Stimulated activated CD4-positive, alpha-beta T cell treated with anti-CD3 and anti-CD28 coated beads, Interleukin-4, amount 100 ng/mL, for 24 hours (primary cell): ENCODE measurements around the gene SCGB2B2.
"Not testable (repeated sequence)": the region's sequence is repeated elsewhere in the genome, so short reads cannot be mapped to it uniquely, and the experiment has no call there.

ENCODE experiments used
- DNase-seq: peaks from one replicate; pipeline ENCODE4 v3.0.0-alpha.2; 2020

Gene SCGB2B2, protein sequence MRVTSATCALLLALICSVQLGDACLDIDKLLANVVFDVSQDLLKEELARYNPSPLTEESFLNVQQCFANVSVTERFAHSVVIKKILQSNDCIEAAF

DNA sequence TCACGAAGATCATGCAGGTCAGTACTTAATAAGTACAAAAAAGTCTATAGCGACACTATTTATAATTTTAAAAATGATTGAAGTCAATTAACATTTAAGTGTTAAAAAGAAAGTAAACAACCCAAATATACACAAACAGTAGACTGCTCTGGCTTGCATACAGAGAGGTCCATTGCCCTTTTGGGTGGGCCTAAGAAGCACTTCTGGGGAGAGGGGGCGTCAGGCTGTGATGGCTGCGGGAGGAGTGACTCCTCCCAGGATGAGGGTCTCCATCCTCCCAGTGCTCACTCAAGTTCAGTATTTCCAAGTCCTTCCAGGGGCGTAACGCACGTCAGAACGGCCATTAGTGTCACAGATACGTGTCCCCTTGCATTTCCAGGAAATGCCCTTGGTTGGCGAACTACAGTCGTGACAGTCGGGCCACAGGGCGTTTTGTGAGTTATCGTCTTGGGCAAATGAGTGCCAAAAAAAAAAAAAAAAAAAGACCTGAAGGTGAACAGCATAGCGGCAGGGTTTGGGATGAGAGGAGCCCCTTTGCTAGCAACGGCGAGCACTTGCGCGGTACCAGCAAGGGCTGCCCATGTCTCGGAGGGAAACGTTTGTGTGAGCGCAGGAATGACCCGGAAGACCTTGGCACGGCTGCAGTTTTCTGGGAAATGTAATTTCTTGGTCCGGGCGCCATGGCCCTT, at the start of gene SCGB2B2:
TSS of gene SCGB2B2 (minus strand) at position 463 of the 689 bp plus-strand sequence. CDS start 82,596 bp downstream, outside the sequence.
- peak; percentile 83 for DNase-seq

DNA sequence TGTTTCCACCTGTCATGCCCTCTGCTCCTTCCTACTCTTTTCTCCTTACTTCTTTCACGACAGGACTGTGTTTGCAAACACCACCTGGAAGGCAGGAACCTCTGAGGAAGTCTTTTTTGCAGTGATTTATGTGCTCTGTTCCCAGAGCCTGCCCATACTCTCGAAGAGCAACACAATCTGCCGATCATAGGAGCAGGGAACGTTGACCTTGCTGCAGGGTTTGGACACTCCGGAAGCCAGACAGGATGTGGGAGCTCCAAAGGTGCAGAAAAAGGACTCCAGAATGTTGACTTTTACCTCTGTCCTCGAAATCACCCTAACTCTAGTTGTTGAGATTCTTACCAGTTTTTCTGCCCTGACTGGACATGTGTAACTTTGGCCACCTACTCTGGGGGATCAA, 48.4 kb upstream of the SCGB2B2 start:
- DNase-seq, result no peak

DNA sequence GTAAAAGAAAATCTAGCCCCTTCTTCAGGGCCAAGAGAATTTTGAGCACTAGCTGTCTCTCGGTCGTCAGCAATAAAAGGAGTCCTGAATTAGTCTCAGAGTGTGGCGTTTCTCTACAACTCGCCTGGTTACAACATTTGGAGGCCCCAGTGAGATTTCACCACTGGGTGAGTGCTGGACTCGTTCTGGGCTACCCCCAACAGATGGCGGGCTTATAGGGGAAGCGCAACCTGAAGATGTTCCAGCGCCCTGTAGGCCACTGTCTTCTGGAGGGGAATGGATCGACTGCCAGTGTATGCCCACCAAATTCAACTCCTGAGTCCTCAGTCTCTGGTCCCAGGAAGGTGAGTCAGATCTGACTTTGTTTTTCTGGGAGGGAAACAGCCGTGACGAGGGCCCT, 45.4 kb upstream of the SCGB2B2 start:
- DNase-seq, result no peak

DNA sequence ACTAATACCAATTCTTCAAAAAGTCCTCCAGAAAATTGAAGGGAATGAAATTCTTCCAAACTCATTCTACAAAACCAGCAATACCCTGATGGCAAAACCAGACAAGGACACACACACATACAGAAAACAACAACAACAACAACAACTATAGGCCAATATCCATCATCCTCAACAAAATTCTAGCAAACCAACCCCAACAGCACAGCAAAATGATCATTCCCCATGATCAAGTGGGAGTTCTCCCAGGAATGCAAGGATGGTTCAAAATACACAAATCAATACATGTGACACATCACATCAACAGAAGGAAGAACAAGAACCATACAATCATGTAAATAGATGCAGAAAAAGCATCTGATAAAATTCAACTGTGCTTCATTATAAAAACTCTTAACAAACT, 38.4 kb upstream of the SCGB2B2 start:
- DNase-seq, result no peak

DNA sequence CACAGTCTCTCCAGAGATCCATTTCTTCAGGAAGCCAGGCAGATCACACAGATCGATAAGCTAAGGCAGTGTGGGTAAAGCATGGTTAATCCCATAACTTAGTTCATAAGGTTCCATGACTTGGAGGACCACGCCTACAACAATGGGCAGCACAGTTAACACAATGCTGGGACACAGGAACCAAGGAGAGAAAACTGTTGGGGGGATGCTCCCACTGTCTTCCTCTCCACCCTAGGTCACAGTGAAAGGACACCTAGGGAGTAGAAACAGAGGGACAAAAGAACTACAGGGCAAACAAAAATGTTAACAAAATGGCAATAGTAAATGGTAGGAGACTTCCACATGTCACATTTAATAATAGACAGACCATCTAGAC, 36.3 kb upstream of the SCGB2B2 start:
- no peak for DNase-seq

DNA sequence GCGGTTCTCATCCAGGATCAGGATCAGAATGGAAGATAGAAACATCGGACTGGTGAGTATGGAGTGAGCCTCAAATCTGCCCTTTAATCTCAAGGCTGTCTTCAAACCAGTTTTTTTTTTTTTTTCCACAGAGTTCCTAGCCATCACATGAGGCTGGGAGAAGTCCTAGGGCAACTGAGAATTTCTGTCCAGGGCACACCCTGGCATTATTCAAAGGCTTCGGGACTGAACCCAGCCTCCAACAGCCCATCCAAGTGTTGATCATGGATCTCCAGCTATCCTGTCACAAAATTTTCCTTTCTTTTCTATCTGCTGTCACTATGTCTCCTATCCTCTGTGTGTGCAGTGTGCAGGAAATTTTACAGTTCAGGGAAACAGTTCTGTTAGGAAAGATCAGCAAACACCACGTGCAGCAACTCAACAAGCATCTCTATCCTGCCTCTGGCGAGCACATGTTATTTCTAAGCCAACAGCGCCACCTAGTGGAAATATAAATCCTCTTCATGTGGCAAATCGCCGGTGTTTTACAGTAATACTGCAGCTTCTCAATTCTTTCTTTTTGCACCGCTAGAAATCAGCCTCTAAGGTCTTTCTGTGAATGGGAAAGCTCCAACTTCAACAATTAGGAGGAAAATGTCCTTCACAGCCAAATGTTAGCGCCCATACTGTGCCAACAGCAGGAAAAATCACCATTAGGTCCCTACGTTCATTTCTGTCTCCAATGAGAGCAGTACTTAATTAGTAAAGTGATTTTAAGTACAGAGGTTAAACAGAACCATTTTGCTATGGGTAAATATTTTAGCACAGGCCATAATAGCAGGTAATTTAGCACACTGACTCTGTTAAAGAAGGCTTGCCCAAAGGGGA, 35.7 kb upstream of the SCGB2B2 start:
- peak; percentile 71 for DNase-seq

DNA sequence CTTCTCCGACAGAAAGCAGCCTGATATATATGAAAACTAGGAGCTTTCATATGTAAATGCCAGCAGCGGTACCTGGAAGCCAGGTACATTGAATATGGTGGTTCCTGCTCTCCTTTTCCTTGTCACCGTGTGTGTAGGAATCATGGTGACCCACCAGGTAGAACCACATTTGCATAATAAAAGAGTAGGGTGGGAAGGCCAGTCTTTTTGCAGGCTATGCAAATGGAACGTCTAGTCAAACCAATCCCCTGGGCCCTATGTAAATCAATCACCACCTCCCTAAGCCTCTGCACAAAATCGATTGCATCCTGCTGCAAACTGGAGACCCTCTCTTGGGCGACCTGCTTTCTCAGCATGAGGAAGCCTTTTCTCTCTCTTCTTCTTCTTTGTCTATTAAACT, 34.9 kb upstream of the SCGB2B2 start:
- no peak for DNase-seq

DNA sequence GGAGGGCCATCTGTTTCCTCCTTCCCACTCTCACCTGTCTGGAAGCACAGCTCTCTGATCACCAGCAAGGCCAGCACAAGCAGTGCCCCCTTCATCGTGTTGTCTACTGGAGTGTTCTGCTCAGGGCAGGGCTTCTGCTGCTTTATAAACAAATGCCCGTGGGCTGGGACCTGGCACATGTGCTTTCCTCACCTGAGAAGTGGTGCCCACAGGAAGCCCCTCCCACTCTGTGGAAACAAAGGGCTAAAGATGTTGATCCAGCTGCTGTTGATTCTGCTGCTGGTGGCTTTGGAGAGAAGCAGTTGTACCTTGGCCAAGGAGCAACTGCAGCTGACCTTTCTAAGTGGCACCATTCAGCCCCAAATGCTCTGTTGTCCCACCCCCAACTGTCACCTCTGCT, 30.7 kb upstream of the SCGB2B2 start:
- no peak for DNase-seq

DNA sequence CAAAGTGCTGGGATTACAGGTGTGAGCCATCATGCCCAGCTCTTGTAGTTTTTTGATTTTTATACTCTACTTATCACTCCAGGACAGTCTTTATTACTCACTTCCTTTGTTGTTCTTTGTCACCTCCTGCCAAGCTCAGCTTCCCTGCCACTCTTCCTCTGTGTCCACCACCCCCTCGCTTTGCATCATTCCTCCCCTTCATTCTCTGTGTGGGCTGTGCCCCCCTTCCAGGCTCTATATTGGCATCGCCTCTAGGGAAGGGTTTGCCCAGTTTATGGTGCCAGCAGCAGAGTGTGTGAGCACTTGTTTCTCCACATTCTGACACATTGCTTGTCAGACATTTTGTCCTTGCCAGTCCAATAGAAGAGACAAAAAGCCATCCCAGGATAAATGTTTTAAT, 15.6 kb upstream of the SCGB2B2 start:
- no peak for DNase-seq

DNA sequence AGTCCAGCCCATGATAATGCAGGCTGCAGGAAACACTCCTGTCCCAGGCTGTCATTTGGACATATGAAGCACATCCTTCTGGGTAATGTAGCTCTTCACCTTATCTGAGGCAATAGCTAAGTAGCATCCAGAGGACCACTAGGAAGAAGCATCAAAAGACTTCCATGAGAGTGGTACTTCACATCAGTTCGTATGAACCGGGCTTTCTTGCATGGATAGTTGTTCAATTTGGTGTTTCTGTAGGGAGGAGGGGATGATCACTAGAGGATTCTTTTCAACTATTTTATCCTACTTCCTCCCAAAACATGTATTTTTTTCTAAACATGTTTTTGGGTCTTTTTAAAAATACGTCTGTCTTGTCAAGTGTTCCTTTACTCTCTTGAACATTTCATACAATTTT, 13.4 kb upstream of the SCGB2B2 start:
- DNase-seq, result no peak

DNA sequence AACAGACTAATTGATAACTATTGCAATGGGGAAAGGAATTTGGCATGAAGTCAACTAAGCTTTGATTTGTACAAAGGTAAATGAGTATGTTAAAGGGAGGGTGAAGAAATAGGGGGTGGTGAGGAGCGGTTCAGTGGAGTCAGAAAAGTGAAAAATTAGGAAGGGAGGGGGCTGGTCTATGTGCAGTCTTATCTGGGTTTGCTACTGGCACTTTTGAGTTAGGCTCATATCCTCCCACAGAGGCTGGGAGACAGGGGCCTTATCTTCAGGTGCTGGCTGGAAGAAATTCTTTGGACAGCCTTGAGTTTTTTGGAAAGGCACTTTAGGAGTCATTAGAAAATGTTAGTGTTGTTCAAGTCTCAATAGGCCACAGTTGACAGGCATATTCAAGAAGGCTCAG, 11.6 kb upstream of the SCGB2B2 start:
- DNase-seq, result no peak

DNA sequence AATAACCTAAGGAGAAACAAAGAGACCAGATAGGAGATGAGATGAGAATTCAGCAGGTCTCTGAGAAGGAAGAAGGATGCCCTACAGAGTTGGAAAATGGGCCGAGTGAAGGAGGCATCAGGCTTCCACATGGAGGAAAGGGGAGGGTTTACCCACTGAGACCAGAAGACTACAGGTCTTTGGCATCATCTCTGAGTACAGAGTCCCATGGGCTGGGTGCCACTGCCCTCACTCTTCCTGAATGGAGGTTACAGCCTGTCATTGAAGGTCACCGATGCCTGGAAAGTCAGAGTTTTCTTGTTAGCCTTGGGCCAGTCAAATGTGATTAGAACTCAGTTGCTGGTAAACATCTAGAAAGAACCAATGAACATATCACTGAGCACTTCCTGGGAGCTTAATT, 10.4 kb upstream of the SCGB2B2 start:
- DNase-seq, result no peak

DNA sequence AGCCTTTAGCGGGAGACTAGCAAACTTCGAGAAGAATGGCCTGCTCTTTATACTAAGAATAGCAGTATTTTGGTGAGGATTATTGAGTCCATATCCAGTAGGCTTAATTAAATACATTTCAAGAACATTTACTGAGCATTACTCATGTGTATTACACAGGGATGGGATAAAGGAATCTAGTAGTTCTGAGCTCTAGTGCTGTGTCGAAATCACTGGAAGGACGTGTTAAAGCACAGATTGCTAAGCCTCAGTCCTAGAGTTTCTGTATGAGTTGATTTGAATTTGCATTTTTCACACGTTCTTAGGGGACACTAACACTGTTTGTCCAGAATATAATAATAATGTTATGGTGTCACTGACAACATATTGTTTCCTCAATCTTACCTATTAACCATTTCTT, 9.5 kb upstream of the SCGB2B2 start:
- no peak for DNase-seq

DNA sequence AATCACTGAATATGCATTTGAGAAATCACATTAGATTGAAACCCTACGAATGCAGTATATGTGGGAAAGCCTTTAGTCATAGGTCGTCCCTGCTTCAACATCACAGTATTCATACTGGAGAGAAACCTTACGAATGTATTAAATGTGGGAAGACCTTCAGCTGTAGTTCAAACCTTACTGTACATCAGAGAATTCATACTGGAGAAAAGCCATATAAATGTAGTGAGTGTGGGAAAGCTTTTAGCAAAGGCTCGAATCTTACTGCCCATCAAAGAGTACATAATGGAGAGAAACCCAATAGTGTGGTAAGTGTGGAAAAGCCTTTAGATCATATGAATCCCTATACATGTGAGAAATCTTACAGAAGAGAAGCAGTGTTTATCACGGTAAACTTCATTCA, 8.3 kb upstream of the SCGB2B2 start:
- DNase-seq, result not testable (repeated sequence)

DNA sequence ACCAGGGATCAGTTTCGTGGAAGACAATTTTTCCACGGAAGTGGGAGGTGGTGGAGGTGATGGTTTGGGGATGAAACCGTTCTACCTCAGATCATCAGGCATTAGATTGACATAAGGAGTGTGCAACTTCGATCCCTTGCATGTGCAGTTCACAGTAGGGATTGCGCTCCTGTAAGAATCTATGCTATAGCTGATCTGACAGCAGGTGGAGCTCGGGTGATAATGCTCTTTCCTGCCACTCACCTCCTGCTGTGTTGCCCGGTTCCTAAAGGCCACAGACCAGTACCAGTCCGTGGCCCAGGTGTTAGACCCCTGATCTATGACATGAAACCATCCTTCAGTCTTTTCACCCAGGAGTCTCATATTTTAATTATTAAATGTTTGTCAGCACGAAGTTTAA, 4.5 kb upstream of the SCGB2B2 start:
- no peak for DNase-seq

DNA sequence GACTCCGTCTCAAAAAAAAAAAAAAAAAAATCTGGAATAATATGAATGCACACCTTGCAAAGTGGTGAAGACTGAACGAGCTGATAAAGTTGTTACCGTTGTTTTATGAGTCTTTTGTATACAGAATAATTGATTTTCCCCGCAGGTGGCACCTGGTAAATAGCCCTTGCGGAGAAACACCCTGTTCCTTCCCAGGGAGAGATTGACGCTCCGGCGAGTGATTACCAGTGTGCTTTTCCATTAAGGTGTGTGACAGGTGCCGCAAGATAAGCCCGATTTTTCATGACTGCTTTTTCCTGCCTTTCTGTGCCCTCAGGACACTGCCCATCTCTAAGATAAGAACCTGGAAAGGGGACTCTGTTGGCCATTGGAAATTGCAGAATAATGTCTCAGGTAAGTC, 1.5 kb upstream of the SCGB2B2 start:
- DNase-seq, result no peak

DNA sequence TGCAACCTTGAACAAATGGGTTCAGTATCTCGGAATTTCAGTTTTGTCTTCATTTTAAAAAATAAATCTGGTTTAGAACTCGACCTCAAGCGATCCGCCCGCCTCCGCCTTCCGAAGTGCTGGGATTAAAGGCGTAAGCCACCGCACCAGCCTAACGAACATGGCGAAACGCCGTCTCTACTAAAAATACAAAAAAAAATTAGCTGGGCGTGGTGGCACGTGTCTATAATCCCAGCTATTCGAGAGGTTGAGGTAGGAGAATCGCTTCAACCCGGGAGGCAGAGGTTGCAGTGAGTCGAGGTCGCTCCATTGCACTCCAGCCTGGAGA, 1.1 kb upstream of the SCGB2B2 start:
- no peak for DNase-seq

DNA sequence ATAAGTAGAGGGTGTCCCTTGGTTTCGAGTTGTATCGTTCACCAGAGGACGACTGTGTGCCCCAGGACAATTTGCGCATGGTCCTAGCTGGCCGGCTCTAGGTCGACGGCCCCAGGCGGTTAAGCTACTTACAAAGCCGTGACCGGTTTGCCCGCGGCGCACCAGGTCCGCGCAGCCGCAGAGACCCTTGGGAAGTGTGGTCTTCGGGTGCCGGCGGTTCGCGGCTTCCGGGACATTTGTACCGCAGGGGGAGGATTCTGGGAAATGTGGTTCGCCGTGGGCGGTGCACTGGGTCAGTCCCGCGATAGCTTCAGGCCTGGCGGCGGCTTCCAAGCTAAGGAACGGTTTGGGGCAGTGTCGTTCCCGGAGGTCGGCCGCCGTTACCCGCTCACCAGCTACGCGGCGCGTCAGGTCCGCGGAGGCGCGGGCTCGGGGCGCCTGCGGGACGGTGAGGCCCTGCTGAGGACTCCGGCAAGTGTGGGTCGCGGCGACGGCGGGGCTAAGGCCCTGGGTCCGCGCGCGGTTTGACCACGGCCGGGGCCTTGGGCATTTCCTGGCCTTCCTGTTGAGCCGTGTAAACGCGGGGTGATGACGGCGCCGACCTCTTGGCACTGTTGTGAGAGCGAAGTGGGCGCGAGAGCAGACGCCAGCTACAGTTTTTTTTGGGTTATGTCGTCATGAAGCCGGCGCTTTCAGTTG, 576 bp upstream of the SCGB2B2 start, which contains the start of gene ZNF302:
TSS of gene ZNF302 (plus strand) at position 293 of the 699 bp plus-strand sequence. CDS start 1,127 bp downstream, outside the sequence.
- peak; percentile 96 for DNase-seq

DNA sequence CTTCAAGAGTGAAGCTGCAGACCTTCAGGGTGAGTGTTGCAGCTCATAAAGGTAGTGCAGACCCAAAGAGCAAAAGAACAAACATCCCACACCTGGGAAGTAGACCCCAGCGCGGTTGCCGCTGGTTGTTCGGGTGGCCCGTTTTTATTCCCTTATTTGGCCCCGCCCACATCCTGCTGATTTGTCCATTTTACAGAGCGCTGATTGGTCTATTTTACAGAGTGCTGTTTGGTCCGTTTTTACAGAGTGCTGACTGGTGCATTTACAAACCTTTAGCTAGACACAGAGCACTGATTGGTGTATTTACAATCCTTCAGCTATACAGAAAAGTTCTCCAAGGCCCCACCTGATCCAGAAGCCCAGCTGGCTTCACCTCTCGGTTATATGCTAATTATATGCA, 1.0 kb downstream of the SCGB2B2 start:
- DNase-seq, result no peak

DNA sequence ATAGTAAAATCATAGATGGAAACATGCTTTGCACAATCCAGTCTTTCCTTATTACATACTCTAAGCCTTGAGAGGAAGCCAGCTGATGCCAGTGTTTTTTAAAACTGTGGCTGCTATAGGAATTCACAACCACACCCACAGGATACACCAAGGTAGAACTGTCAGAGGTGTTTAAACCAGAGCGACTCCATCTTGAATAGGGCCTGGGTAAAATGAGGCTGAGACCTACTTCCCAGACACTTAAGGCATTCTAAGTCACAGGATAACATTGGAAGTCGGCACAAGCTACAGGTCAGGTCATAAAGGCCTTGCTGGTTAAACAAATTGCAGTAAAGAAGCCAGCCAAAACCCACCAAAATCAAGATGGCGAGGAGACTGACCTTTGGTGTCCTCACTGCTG, 1.7 kb downstream of the SCGB2B2 start:
- no peak for DNase-seq

DNA sequence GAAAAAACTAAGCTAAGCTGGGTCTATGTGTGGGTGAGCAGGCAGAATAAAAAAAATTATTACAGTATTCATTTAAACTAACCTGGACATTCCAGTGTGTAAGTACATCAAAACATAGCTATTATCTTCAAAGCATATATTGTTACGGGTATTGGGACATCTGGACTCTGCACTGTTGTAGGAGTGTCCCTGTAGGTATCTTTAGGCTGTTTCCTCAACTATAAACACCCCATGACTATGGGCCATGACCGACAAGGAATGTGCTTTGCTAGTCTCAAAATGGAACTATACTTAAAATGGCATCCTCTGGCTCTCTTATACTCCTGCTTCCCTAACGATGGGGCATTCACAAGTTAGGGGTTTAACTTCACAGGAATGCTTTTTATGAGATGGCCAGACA, 3.4 kb downstream of the SCGB2B2 start:
- DNase-seq, result no peak

DNA sequence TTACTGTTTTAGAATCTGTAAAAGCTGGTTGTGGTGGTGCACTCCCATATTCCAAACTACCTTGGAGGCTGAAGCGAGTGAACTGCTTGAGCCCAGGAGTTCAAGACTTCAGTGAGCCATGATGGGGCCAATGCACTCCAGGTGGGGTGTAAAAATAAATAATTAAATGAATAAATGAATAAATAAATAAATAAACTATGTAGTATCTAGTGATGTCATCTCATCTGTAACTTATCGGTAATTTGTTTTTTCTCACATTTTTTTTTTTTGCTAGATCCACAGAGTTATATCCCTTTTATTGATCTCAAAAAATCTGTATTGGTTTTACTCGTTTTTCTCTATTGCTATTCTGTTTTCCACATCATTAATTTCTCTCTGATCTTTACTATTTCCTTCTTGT, 5.0 kb downstream of the SCGB2B2 start:
- no peak for DNase-seq

DNA sequence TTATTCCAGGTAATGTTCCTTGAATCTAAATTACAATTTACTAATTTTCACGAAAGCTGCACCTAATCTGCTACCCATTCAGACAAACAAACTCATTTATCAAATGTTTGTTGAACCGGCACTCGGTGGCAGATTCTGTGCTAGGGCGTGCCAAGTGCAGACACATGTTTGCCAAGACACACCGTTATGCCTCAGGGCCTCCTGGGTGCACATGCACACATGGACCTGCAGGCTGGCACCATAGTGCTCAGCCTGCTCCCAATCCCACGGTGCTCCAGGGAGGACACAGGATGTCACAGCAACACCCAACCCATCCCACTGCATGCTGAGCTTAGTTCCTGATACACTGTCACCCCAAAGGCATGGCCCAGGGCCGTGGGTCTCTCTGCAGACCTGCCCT, 7.7 kb downstream of the SCGB2B2 start:
- no peak for DNase-seq

DNA sequence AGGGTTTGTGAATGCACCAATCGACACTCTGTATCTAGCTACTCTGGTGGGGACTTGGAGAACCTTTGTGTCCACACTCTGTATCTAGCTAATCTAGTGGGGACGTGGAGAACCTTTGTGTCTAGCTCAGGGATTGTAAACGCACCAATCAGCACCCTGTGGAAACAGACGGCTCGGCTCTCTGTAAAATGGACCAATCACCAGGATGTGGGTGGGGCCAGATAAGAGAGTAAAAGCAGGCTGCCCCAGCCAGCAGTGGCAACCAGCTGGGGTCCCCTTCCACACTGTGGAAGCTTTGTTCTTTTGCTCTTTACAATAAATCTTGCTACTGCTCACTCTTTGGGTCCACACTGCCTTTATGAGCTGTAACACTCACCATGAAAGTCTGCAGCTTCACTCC, 8.3 kb downstream of the SCGB2B2 start:
- DNase-seq, result not testable (repeated sequence)
